HG03457 (cell line): ENCODE data around the gene NADK.

ENCODE experiments used
- ATAC-seq: cut with Tn5 transposase; IDR thresholded peaks from one replicate; pipeline ENCODE4 v1.9.1; 2021; ENCODE audit warnings: moderate number of reproducible peaks; ENCODE audit not compliant: unreplicated experiment

NADK gene, protein sequence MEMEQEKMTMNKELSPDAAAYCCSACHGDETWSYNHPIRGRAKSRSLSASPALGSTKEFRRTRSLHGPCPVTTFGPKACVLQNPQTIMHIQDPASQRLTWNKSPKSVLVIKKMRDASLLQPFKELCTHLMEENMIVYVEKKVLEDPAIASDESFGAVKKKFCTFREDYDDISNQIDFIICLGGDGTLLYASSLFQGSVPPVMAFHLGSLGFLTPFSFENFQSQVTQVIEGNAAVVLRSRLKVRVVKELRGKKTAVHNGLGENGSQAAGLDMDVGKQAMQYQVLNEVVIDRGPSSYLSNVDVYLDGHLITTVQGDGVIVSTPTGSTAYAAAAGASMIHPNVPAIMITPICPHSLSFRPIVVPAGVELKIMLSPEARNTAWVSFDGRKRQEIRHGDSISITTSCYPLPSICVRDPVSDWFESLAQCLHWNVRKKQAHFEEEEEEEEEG

DNA sequence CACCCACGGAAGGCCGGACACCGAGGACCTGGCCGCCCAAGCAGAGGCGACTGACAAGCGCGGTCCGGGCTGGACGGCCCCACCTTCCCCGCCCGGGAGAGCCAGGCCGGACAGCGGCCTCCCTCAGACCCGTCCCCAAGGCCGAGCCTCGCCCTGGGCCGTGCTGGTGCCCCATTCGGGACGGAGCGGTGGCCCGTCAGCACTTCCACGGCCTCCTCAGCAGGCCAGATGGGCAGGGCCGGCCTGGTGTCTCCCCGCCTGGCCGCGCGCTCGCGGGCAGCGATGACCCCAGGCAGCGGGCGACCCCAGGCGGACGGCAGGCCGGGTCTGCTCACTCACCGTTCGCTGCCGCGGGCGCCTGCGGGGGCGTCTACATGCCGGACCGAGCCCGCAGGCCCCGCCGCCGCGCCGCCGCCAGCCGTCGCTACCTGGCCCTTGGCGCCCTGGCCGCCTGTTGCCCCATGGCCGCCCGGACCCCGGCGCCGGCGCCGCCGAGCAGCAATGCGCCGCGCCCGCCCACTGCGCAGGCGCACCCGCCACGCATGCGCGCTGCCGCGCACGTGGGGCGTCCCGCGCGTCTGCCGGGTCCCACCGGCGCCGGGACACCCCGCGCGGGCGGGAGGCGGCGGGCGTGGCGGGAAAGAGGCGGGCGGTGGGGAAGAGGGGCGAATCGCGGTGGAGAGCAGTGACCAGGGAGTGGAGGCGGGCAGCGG lies at the start of gene NADK:
TSS of gene NADK (minus strand) at position 521 of the 713 bp plus-strand sequence. CDS start 13,064 bp downstream, outside the sequence.
- peak; percentile 9 for ATAC-seq

DNA sequence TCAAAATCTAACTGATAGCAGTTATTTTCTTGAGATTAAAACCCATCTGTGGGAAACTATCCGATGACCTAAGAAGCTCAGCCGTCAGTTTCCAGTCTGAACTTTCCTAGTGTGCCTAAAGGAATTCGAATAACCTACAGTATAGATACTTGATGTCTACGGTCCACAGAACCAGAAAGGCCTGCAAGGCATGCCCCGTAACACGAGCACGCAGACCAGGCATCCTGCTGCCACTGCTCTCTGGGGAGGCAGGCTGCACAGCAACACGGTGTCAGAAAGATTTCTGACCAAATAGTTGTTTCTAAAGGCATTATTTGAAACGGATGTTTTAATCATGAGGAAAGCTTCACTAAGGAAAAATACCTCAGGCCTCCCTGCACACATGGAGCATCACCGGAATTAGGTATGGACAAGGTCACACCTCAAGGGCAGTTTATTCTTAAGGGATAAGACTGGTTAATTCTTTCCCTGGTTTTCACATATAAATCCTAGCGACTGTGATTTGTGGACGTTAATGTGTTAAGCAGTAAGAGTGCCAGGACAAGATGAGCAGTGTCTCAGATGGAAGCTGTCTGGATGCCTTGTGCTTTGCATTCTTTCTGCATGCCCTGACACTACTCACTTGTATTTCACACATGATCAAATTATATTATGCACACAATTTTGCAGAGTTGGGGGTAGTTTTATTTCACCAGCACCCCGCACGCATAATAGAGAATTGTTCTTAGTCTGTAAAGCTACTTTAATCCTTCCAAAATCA lies 49.0 kb upstream of the NADK start:
- ATAC-seq, result no peak

DNA sequence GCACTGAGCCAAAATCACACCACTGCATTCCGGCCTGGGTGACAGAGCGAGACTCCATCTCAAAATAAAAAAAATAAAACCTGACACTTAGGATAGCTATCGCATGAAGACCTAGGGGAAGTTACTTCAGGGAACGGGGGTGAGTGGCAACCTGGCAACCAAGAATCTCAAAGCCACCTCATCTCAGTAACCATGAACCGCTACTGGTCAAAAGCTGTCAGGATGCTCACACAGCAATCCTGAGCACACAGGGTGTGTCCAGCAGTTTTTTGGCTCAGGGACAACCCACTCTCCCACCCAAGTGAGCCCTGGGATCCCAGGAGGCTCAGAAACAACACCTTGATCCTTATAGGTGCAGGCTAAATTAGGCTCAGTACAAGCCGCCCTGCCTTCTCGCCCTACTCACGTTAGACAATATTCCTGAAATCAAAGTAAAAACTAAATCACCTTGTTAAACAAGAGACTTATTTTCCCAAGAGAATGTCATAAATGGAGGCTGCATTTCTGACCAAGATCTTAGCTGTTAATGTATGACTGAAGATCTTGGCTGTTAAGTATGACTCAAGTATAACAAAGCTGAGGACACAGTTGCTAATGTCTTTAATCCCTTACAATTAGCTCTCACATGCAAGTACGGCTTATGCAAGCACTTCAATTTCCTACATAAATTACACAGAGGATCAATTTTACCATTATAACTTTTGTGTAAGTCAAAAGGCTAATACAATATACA lies 48.3 kb upstream of the NADK start:
- ATAC-seq, result no peak

DNA sequence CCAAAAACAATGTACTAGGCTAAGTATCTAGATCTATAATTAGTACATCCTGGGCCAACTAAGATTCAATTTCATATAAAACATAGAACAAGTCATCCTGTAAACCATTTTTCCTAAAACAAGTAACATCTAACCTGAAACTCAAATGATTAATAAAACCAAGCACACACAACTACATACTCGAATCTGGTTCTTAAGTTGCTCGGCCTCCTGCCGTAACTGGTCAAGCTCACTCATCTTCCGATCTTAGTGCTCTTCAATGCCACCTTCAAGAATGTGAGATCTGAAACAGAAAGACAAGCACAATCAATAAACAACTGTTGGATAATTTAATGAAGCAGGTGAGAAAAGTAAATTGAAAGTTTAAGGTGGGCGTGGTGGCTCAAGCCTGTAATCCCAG lies 46.9 kb upstream of the NADK start:
- ATAC-seq, result no peak

DNA sequence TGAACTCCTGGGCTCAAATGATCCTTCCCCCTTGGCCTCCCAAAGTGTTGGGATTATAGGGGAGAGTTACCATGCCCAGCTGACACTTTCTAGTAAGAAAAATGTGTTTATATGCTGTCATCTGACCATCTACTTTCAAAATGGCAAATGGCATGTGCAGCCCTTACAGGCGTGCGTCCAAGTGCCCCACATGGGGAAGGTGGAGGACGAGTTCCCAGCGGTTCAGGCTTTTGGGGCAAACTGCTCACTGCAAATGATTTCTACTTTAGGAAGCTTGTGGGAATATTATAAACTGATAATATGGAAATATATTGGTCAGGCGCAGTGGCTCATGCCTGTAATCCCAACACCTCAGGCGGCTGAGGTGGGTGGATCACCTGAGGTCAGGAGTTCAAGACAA lies 41.5 kb upstream of the NADK start:
- no peak for ATAC-seq

DNA sequence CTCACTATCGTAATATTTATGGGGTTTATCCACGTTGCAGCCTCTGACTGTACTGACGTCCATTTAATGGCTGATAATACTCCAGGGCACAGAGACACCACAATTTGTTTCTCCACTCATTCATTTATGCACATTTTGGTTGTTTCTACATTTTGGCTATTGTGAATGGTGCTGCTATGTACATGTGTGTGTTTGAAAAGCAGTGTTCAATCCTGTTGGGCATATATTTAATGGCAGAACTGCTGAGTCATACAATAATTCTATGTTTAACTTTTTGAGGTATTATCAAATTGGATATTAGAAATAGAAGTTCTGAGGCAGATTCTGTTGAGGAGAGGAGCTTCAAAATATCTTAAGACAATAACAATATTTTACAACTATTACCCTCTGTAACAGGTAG lies 39.0 kb upstream of the NADK start:
- ATAC-seq, result no peak

DNA sequence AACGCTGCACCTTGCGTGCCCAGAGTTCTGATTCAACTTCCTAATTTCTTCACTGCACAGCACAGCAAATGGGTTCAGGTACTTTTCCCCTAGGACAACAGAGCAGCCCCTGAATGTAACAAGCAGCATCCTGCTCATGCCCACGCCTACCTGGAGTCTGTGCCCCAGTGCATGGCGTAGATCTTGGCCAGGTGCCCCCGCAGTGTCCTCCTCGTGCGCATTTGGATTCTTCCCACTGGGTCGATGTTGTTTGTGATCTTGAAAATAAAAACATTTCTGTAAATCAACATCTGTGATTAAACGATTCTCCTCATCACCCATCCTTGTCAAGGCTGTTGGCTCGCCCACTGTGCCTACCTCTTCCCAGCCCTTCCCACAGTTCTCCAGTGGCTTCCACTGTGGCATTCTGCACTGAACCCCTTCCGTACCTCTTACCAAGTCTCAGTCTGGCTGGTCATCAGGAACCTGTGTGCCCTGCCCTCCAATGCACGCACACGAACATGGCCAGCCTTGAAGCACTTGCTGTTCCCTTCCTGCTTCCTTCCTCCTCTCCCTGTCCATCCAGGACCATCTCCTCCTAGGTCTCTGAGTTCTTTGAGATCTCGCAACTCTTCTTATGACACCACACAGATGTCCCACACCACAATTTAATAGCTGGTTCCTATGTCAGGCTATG lies 37.5 kb upstream of the NADK start:
- ATAC-seq, result no peak

DNA sequence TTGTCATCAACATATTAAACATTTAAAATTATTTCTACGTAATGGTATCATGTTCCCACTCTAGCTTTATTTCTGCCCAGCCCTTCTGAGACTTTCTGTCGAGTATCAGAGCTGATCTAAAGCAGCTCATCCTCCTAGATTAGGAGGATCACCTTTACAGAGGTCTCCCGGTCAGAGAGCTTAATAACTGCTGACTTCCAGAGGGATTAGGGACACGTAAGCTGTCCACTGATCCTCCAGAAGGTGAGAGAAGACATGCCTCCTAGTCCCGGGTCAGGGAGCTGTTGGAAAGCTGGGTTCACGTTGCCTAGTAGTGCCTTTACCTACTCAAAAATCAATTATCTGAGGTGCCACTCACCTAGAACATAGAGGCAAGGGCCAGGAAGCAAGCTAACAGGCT lies 31.2 kb upstream of the NADK start:
- ATAC-seq, result no peak

DNA sequence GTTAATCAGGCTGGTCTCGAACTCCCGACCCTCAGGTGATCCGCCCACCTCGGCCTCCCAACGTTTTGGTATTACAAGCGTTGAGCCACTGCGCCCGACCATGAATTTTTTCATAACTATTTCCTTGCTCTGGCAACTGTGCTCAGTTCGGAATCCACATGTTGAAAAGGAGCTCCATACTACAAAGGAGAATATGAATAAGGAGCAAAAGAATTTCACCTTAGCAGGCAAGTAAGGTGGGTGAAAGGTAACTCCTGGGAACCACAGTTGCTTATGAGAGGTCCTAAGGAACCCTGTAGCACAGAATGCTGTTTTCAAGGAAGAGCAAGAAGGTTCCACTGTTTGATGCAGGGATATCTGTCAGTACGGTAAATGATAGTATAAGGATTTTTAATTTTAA lies 29.9 kb upstream of the NADK start:
- no peak for ATAC-seq

DNA sequence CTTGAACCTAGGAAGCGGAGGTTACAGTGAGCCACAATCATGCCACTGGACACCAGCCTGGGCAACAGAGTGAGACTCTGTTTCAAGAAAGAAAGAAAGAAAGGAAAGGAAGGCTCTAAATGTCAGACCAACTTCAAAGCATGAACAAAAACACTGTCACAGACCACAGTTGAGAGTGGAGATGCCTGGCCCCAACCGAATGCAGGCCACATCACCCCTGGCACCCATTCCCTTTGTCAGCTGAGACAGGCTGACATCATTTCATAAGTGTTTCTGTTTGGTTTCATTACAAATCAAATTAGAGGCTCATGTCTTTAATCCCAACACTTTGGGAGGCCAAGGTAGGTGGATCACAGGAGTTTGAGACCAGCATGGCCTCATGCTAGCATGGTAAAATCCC lies 28.6 kb upstream of the NADK start:
- ATAC-seq, result no peak

DNA sequence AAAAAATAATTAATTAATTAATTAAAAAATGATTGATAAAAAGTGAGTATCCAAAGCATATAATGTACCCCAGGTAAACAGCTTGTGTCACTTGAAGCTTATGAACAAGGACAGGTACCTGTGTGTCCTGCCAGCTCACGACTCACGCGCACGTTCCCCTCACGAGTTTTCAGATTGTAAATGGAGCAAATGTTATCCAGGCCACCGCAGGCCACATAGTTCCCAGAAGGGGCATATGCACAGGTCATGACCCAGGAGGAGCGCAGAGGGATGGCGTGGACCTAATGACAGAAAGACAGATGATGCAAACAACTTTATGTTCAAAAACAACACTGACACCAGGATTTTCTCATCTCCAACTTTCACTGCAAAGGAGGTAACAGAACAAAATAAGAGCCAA lies 26.0 kb upstream of the NADK start:
- no peak for ATAC-seq

DNA sequence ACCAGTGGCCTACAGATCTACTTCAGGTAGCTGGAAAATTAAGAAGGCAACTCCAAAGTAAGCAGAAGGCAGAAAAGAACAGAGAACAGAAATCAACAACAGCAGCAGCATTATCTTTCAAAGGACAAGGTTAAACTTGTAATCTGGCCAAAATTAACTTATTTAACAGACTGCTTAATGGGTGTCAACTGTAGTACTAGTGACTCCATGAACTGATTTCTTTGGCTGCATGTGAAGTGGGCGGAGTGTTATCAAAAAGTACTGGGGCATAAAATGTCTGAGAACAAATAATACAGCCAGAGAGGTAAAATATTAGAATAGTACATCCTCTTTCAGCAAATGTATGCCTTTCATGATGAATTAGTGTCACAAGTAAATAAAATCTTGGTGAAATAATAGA lies 24.6 kb upstream of the NADK start:
- no peak for ATAC-seq

DNA sequence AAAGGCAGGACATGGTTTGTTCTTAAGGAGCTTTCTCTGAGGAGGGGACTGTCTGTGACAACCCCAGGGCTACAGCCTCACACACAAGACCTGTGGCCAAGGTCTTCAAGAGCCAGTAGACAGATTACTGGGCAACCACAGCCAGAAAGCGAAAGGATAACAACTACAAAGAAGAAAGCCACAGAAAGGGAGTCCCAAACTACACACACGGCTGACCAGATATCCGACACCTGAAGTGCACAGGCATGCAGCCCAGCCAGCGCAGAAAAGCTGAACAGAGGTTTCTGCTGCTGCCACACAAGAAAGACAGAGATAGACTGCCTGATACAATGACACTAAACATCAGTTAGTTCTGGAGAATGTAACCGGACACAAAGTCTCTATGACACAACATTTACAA lies 21.4 kb upstream of the NADK start:
- no peak for ATAC-seq

DNA sequence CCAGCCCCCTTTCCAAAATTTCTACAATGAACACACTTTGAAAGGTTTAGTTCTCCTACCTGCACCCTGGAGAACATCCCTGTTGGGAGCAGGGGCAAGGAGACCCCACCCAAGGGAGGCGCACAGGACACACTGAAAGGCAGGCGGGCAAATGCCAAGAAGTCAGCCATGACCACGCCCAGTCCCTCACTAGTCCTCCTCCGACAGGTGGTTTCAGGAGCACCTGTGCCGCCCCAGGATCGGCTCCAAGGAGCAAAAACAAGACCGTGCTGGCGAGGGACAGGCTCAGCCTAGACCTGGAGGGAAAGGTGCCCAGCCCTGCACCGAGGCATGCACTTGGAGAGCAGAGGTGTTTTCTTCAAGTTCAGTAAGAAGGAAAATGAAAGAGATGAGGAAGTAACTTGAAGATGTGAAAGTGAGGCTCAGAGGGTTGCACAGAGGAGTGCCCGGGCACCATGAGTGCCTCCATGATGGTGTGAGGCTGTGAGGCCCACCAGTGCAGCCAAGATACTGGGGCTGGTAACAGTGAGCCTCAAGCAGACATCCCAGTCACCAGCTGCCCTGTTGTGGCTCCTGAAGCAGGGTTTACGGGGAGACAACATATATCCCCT lies 19.6 kb upstream of the NADK start:
- no peak for ATAC-seq

DNA sequence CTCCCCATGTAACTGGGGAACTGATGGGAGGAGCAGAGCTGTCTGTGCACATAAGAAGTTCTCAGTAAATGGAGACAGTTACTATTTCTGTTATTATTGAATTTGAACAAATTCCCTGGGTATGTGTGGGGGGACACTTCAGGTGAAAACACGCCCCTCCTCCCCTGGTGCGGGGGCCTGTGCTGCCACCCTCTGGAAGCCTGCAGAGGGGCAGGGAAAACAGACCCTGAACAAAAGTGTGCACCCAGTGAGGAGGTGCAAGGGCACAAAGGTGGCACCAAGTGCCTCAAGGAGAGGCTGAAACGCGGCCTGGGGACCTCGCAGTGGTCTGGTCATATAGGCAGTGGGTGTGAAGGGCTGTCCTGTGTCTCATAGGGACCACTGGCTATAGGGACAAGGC lies 18.2 kb upstream of the NADK start:
- ATAC-seq, result no peak

DNA sequence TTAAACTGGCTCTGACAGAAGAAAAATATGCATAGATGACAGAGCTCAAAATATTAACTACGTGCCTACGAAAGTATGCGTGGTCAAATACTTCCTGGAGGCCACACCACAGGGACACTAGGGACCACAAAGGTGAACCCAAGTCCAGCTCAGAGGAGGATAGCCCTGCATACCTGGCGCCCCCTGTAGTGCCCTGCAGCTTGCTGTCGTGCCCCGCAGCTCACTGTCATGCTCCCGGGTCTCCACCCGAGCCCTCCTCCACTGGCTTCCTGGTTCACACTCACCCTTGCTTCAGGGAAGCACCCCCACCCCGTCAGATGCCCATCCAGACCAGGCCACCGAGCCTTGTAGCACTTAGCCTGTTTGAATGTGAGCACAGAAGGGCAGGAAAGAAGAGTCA lies 16.7 kb upstream of the NADK start:
- no peak for ATAC-seq

DNA sequence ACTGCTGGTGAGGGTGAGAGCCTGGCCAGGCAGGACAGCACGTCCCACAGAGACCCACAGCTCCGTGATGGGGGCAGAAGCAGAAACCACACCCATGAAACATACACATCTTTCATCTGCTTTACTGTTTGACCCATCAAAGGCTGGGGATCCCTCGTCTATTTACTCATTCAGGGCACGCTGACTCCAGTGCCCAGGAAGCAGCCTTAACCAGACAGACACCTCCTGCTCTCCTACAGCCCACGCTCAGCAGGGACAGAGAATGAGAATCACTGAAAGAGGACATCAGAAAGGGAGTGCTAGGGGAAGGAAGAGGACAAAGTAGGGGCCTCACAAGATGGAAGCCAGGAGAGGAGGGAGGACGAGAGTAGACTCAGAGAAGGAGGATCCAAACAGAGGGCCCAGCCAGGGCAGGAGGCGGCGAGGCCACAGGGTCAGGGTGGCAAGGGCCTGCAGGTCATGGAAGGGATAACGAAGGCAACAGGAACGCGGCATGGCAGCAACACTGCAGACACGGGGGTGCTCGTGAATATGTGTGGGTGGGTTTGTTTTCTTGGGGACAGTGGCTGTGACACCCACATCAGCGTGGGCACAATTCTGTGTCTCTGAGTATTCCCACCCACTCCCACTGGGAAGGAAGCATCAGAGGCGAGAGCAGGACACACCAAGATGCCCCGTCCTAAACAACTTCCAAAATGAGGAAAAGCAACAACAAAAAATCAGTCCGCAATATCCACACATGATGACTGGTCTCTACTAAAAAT lies 15.4 kb upstream of the NADK start:
- ATAC-seq, result no peak

DNA sequence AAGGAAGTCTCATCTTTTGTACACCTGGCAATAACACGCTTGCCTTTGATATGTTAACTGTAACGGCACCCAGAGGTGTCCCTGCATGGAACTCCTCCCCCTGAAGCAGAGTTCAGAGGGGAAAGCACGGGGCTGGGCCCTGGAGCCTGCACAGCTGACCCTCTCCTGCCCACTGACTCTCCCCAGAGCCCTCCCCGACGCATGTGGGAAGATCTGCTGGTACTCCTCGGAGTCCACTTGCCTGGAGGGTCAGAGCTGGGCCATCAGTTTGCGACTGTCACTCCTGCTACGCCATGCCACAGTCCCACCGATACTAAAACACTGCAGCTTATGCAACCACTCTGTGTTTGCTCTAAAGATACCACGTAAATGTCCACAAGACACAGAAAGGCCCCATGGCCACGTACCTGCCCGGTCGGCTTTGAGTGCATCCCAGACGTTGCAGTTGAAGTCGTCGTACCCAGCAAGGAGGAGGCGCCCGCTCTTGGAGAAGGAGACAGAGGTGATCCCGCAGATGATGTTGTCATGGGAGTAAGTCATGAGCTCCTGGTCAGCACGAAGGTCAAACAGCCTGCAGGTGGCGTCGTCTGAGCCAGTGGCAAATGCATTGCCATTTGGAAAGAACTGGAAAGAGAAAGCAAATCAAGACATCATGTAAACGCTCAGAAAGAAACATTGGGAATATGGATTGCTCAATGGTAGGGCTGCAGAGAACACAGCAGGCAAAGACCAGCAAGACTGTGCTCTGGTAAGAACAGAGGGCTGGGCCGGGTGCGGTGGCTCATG lies 10.6 kb upstream of the NADK start:
- ATAC-seq, result no peak

DNA sequence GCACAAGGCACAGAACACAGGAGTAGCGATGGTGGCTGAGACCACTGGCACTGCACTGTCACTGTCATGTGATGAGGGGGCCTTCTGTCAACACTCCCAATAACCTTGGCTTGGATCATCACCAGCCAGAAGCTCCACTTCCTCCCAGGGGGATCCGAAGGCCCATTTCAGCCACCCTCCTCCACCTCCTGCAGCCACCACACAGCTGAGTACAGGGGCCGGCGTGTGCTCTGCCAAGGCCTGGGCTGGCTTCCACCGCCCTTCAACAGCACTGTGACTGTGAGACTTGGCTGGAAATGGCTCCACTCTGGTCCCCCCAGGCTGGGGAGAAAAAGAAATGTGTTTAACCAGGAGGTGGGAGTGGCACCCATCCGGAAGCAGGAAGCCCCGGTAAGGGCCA lies 9.9 kb upstream of the NADK start:
- no peak for ATAC-seq
